H1 (cell line): ENCODE results near the gene BAX. TPM values are rescaled to one million over a fixed set of nuclear protein-coding genes. Genes with fewer than 3 reads are reported as not detected.

ENCODE experiments used
- CTCF ChIA-PET: fragments of 300-600 bp; sonication (Branson Sonifier 250); formaldehyde crosslinking; loops from one replicate; lab custom pipeline; 2021; ENCODE audit not compliant: partially characterized antibody; lab: Charles Lee
- POLR2A ChIA-PET: fragments of 300-600 bp; sonication (Branson Sonifier 250); formaldehyde crosslinking; loops from one replicate; lab custom pipeline; 2021; ENCODE audit warnings: inconsistent platforms; ENCODE audit not compliant: partially characterized antibody; lab: Charles Lee
- DNase-seq, 2 experiments: peaks; one replicate each; pipeline versions ENCODE4 v3.0.0 to v3.0.0-alpha.2; 2010 to 2022; ENCODE audit warnings: low spot score in 2 of 2, low read depth in 1 of 2, mixed read lengths in 1 of 2
- FAIRE-seq: peaks from 2 replicates; lab custom pipeline; 2011; peaks lifted over from hg19 to GRCh38; lab: Jason Lieb, UNC
- H2AFZ ChIP-seq: 2 replicates; pipeline ENCODE4 v1.8.1; 2012; ENCODE audit warnings: low read length, inconsistent platforms
- H2AK5ac ChIP-seq: 2 replicates; pipeline ENCODE4 v1.6.1; 2013; ENCODE audit warnings: low read depth, low read length
- H2BK120ac ChIP-seq: replicated peaks from 2 replicates; pipeline ENCODE3; 2013; ENCODE audit warnings: low read depth, low read length, inconsistent platforms
- H2BK12ac ChIP-seq: 2 replicates; pipeline ENCODE4 v1.6.1; 2013; ENCODE audit warnings: low read depth, low read length
- H2BK15ac ChIP-seq: 2 replicates; pipeline ENCODE4 v1.6.1; 2013; ENCODE audit warnings: low read length
- H2BK20ac ChIP-seq: 2 replicates; pipeline ENCODE4 v1.6.1; 2013; ENCODE audit warnings: low read length
- H2BK5ac ChIP-seq: 2 replicates; pipeline ENCODE4 v1.6.1; 2013; ENCODE audit warnings: low read depth, low read length
- H3K14ac ChIP-seq: 2 replicates; pipeline ENCODE4 v1.6.1; 2013; ENCODE audit warnings: inconsistent platforms; ENCODE audit not compliant: insufficient read length
- H3K18ac ChIP-seq: 2 replicates; pipeline ENCODE4 v1.6.1; 2013; ENCODE audit warnings: low read length; ENCODE audit errors: extremely low read depth
- H3K23ac ChIP-seq: 2 replicates; pipeline ENCODE4 v1.6.1; 2013; ENCODE audit warnings: inconsistent platforms; ENCODE audit not compliant: insufficient read length
- H3K23me2 ChIP-seq: 2 replicates; pipeline ENCODE4 v1.6.1; 2013; ENCODE audit warnings: low read depth, low read length
- H3K27ac ChIP-seq: 2 replicates; pipeline ENCODE4 v1.6.1; 2011; ENCODE audit warnings: low read depth, low read length, inconsistent platforms
- H3K27me3 ChIP-seq, 4 experiments: replicated peaks in 1 of 4; 1 replicate in 1 of 4; 2 replicates in 3 of 4; pipeline versions ENCODE4 v1.6.1 to v1.8.1; 2011 to 2013; ENCODE audit warnings: low read length in 3 of 4, mild to moderate bottlenecking in 3 of 4, inconsistent platforms in 2 of 4, mixed read lengths in 2 of 4, moderate library complexity in 1 of 4; ENCODE audit not compliant: control insufficient read depth in 3 of 4, insufficient read depth in 3 of 4; ENCODE audit errors: extremely low read depth in 1 of 4
- H3K36me3 ChIP-seq, 4 experiments: 2 replicates each; pipeline versions ENCODE4 v1.6.1 to v1.8.1; 2011 to 2013; ENCODE audit warnings: mild to moderate bottlenecking in 4 of 4, low read length in 3 of 4, moderate library complexity in 2 of 4, control low read depth in 1 of 4, inconsistent platforms in 1 of 4; ENCODE audit not compliant: insufficient read depth in 4 of 4, control insufficient read depth in 2 of 4
- H3K4ac ChIP-seq: replicated peaks from 2 replicates; pipeline ENCODE3; 2013; ENCODE audit warnings: low read length, low read depth, mixed read lengths, inconsistent platforms; ENCODE audit not compliant: insufficient read length
- H3K4me1 ChIP-seq, 4 experiments: replicated peaks in 1 of 4; 1 replicate in 1 of 4; 2 replicates in 3 of 4; pipeline versions ENCODE4 v1.6.1 to v1.8.1; 2011 to 2013; ENCODE audit warnings: low read length in 3 of 4, inconsistent platforms in 2 of 4, mixed read lengths in 1 of 4; ENCODE audit not compliant: insufficient read depth in 4 of 4, control insufficient read depth in 3 of 4
- H3K4me2 ChIP-seq, 2 experiments: 2 replicates each; pipeline versions ENCODE4 v1.6.1 to v1.8.1; 2011 to 2013; ENCODE audit warnings: low read depth in 2 of 2, low read length in 2 of 2, control low read depth in 1 of 2, inconsistent platforms in 1 of 2, mild to moderate bottlenecking in 1 of 2; ENCODE audit not compliant: insufficient read depth in 1 of 2
- H3K4me3 ChIP-seq, 4 experiments: fragments of 200-600, 300-600 bp in 1 of 4; sonication (generic), shearing (Covaris generic), sonication (Bioruptor Twin) in 1 of 4; 2 replicates each; pipeline versions ENCODE4 v1.5.1 to v1.8.1; 2011 to 2016; ENCODE audit warnings: low read length in 4 of 4, low read depth in 3 of 4, control low read depth in 2 of 4, inconsistent platforms in 2 of 4, mild to moderate bottlenecking in 2 of 4, mixed read lengths in 1 of 4, moderate library complexity in 1 of 4; ENCODE audit not compliant: insufficient read depth in 2 of 4; ENCODE audit errors: extremely low read depth in 1 of 4
- H3K56ac ChIP-seq: replicated peaks from 2 replicates; pipeline ENCODE3; 2013; ENCODE audit warnings: low read depth, mild to moderate bottlenecking, mixed read lengths, low read length, inconsistent platforms; ENCODE audit not compliant: insufficient read length
- H3K79me1 ChIP-seq: 2 replicates; pipeline ENCODE4 v1.6.1; 2013; ENCODE audit warnings: low read depth, low read length, control low read depth
- H3K79me2 ChIP-seq, 2 experiments: 2 replicates each; pipeline versions ENCODE4 v1.6.1 to v1.8.1; 2012 to 2013; ENCODE audit warnings: low read length in 2 of 2, mild to moderate bottlenecking in 2 of 2, inconsistent platforms in 1 of 2; ENCODE audit not compliant: insufficient read depth in 2 of 2, control insufficient read depth in 1 of 2
- H3K9ac ChIP-seq, 4 experiments: replicated peaks in 1 of 4; 1 replicate in 1 of 4; 2 replicates in 3 of 4; pipeline versions ENCODE4 v1.6.1 to v1.8.1; 2011 to 2013; ENCODE audit warnings: low read depth in 3 of 4, low read length in 3 of 4, control low read depth in 2 of 4, mild to moderate bottlenecking in 2 of 4, moderate library complexity in 2 of 4, inconsistent platforms in 1 of 4; ENCODE audit errors: extremely low read depth in 1 of 4
- H3K9me3 ChIP-seq, 2 experiments: 2 replicates each; pipeline versions ENCODE4 v1.6.1 to v1.8.1; 2012 to 2013; ENCODE audit warnings: mild to moderate bottlenecking in 2 of 2, moderate library complexity in 2 of 2, control low read depth in 1 of 2, inconsistent platforms in 1 of 2, low read depth in 1 of 2, low read length in 1 of 2, mixed read lengths in 1 of 2; ENCODE audit not compliant: insufficient read depth in 2 of 2
- H4K20me1 ChIP-seq, 2 experiments: replicated peaks in 1 of 2; 2 replicates each; pipeline versions ENCODE3 to v1.8.1; 2011 to 2013; ENCODE audit warnings: inconsistent platforms in 2 of 2, low read length in 2 of 2, mild to moderate bottlenecking in 1 of 2; ENCODE audit not compliant: insufficient read depth in 2 of 2, control insufficient read depth in 1 of 2
- H4K5ac ChIP-seq: 2 replicates; pipeline ENCODE4 v1.6.1; 2013; ENCODE audit warnings: low read length, low read depth, mixed read lengths, inconsistent platforms; ENCODE audit not compliant: insufficient read length
- H4K8ac ChIP-seq: 2 replicates; pipeline ENCODE4 v1.8.0; 2013; ENCODE audit warnings: mild to moderate bottlenecking, moderate library complexity, low read length, inconsistent platforms; ENCODE audit not compliant: insufficient read depth; ENCODE audit errors: extremely low read depth
- H4K91ac ChIP-seq: replicated peaks from 2 replicates; pipeline ENCODE3; 2013; ENCODE audit warnings: low read length, mixed read lengths, inconsistent platforms; ENCODE audit not compliant: insufficient read length
- ASH2L ChIP-seq: fragments of 200-600, 300-600 bp; sonication (generic); IDR thresholded peaks from one replicate; pipeline ENCODE4 v1.7.1; 2017; ENCODE audit warnings: low read length
- CBX8 ChIP-seq: fragments of 300-800, 300-1000 bp; sonication (generic); IDR thresholded peaks from 2 replicates; pipeline ENCODE4 v1.7.1; 2016; ENCODE audit warnings: low read depth, low read length, borderline replicate concordance
- CHD1 ChIP-seq: IDR thresholded peaks from 2 replicates; pipeline ENCODE4 v1.6.1; 2012; ENCODE audit warnings: low read depth, low read length, improper control_type of control experiment
- EGR1 ChIP-seq: IDR thresholded peaks from 2 replicates; pipeline ENCODE4 v1.6.1; 2011; ENCODE audit warnings: low read depth, low read length, borderline replicate concordance
- NANOG ChIP-seq: IDR thresholded peaks from 2 replicates; pipeline ENCODE4 v1.6.1; 2011; ENCODE audit warnings: low read length, low read depth, mild to moderate bottlenecking, inconsistent platforms; ENCODE audit not compliant: insufficient read depth, poor library complexity, severe bottlenecking
- PHF8 ChIP-seq: fragments of 200-600 bp; sonication (generic); conservative IDR thresholded peaks from 2 replicates; pipeline ENCODE4 v1.7.1; 2012; ENCODE audit warnings: low read depth, mild to moderate bottlenecking, inconsistent platforms, low read length, moderate library complexity
- RXRA ChIP-seq: IDR thresholded peaks from 2 replicates; pipeline ENCODE4 v1.6.1; 2011; ENCODE audit warnings: low read depth, mild to moderate bottlenecking, low read length, moderate library complexity; ENCODE audit not compliant: insufficient read depth
- SP1 ChIP-seq: IDR thresholded peaks from 2 replicates; pipeline ENCODE4 v1.6.1; 2011; ENCODE audit warnings: low read depth, low read length
- TCF12 ChIP-seq: IDR thresholded peaks from 2 replicates; pipeline ENCODE4 v1.6.1; 2011; ENCODE audit warnings: low read depth, mild to moderate bottlenecking, low read length
- ZNF274 ChIP-seq: IDR thresholded peaks from 2 replicates; pipeline ENCODE4 v1.7.0; 2012; ENCODE audit warnings: low read length, borderline replicate concordance; ENCODE audit errors: extremely low read depth
- WGBS, 2 experiments: shearing (Covaris generic) in 1 of 2; methylation state at CpG; one replicate each; pipeline versions ENCODE4 v1.1.6 to v1.1.7; 2013 to 2015; ENCODE audit warnings: low lambda C conversion rate in 2 of 2, mixed read lengths in 2 of 2, inconsistent platforms in 1 of 2, low coverage in 1 of 2, missing lambda C conversion rate in 1 of 2; ENCODE audit not compliant: insufficient replicate concordance in 2 of 2, insufficient coverage in 1 of 2, insufficient read length in 1 of 2; ENCODE audit errors: extremely low coverage in 1 of 2, missing lambda C conversion rate in 1 of 2; 5-methylcytosine and 5-hydroxymethylcytosine counted together
- polyA plus RNA-seq, 7 experiments: library from polyadenylated mRNA; depleted of rRNA in 3 of 7; stranded (reverse) in 5 of 7; unstranded in 2 of 7; fragments of >200 nt in 5 of 7; fragments of 200-250 nt in 2 of 7; gene quantifications; 1 replicate in 5 of 7; 2 replicates in 1 of 7; 4 replicates in 1 of 7; pipeline versions ENCODE4 v1.2.1 to v1.2.3, GENCODE V29; 2011 to 2013; ENCODE audit warnings: missing spikeins in 2 of 7, mixed read lengths in 2 of 7
- total RNA-seq: library from RNA; stranded (reverse); fragmentation: NEBNext Ultra II Directional; extraction: Animal tissue kit (Norgen Biotek cat#: 25700); gene quantifications from 2 replicates; pipeline ENCODE4 v1.2.1, GENCODE V29; 2021

The BAX gene
- total and polyA plus RNA-seq, 2 of the 8 experiments (the other 6 are each of a cell fraction or from before 2014, with no cell fraction given): 257 to 346 TPM

GRCh38 chr19:48914181-48914580 is 40.5 kb upstream of the BAX start:
- no peak overlapping the region for H3K14ac ChIP-seq
- FAIRE-seq (no peak), DNase-seq (no peak)
- H3K4ac ChIP-seq: no peak overlapping the region
- no peak overlapping the region for H3K23ac ChIP-seq
- H3K18ac ChIP-seq: no peak overlapping the region
- H4K8ac ChIP-seq: no peak overlapping the region; the same call in 1 of the 2 replicates
- H3K79me2 ChIP-seq: no peaks in the 10 kb centered on the region
- peaks cover 0 to 7% of the 10 kb centered on the region in 2 experiments for H4K20me1 ChIP-seq
- H2BK120ac ChIP-seq: no peak overlapping the region
- no peak overlapping the region for H4K91ac ChIP-seq
- 96% methylated on average over 8 of the region's 8 CpGs; no CpG with 5 or more reads in 1 of the 2 experiments for WGBS, 2 experiments
- H3K4me2 ChIP-seq: no peak overlapping the region
- H2BK20ac ChIP-seq: no peak overlapping the region
- H2AK5ac ChIP-seq: no peak overlapping the region
- no peak overlapping the region for H4K5ac ChIP-seq
- no peak overlapping the region for H2BK5ac ChIP-seq
- H2BK12ac ChIP-seq: no peak overlapping the region
- no peak overlapping the region for H2AFZ ChIP-seq
- TF ChIP-seq SP1 (no peak), PHF8 (no peak), EGR1 (no peak), NANOG (no peak), TCF12 (no peak), CHD1 (no peak), CBX8 (no peak), RXRA (no peak), ZNF274 (no peak), ASH2L (no peak)
- no peak overlapping the region for H3K4me3 ChIP-seq
- H3K27ac ChIP-seq: no peak overlapping the region
- no peaks in the 10 kb centered on the region; the same call in 1 of the 2 replicates for H3K23me2 ChIP-seq
- H3K27me3 ChIP-seq: no peaks in the 10 kb centered on the region
- no peaks in the 10 kb centered on the region for H3K79me1 ChIP-seq
- peaks cover 16 to 60% (median 34%) of the 10 kb centered on the region in 4 experiments for H3K36me3 ChIP-seq
- H3K9ac ChIP-seq: no peak overlapping the region
- ChIA-PET CTCF (interaction anchor here (2.1 kb wide), 1 partner anchor 16 kb away, joined by 4 read pairs; no protein-coding TSS in a partner anchor), POLR2A (interaction anchor here (0.9 to 3.4 kb wide), 3 partner anchors 11 to 241 kb away, joined by 3 to 13 read pairs (median 3); partner anchors contain the start of gene NTN5)
- no peak overlapping the region for H3K56ac ChIP-seq
- H3K4me1 ChIP-seq: no peaks in the 10 kb centered on the region
- H2BK15ac ChIP-seq: no peak overlapping the region
- no peaks in the 10 kb centered on the region for H3K9me3 ChIP-seq
